ENCODE results near the gene TYMP. TPM values are rescaled to one million over a fixed set of nuclear protein-coding genes. Genes with fewer than 3 reads are reported as not detected.

Gene TYMP
- total RNA-seq, 1 donor from 2014 or later = 82.0 TPM

DNA sequence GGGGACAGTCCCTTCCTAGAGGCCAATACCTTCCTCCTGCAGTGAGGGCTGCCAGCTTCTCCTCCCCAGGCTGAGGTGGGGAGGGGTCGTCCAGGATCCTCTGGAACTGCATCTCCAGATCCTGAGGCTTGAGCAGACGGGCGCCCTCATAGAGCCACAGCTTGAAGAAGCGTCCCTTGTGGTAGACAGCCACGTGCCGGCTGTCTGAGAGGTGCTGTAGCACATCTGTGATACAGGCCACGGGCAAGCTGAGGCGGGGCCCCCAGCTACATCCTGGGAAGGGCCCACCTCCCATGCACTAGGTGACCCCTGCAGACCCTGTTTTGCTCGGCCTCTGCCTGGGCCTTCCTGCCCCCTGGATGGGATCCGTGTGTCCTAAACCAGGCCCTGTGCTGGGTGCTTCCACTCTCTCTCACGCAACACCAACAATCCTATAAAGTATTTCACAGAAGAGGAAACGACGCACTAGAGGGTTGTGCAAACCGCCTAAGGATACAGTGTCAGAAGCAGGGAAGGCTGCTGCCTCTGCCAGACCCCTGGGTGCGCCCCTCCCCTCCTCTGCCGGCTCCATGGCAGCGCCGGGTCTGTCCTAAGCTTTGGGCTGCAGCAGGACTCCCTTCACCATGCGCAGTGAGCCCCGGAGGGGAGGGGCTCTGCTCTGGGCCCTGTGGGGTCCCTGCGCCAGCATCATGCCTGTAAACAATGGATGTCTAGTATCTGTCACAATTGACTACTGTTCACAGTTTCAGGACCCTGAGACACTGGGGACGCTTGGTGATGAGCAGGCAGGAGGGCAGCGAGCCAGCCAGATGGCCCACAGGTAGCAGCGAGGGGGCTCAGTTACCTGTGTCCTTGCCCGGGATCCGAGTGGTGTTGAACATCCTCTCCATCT is 43.9 kb upstream of the TYMP start:
- Histone ChIP-seq H3K4me3 (no peak overlapping the region), H3K27ac (no peak overlapping the region), H3K27me3 (no peaks in the 10 kb centered on the region), H3K36me3 (peaks cover 0 to 9% of the 10 kb centered on the region in 2 donors), H3K9me3 (no peaks in the 10 kb centered on the region), H3K4me1 (peaks cover 7% of the 10 kb centered on the region)
- DNase-seq (ENCODE audit: extremely low spot score in 2 of 2) = no peak
- intact Hi-C loops (cut with DNase I) = no loop called here
- TF ChIP-seq, protein P1, sequence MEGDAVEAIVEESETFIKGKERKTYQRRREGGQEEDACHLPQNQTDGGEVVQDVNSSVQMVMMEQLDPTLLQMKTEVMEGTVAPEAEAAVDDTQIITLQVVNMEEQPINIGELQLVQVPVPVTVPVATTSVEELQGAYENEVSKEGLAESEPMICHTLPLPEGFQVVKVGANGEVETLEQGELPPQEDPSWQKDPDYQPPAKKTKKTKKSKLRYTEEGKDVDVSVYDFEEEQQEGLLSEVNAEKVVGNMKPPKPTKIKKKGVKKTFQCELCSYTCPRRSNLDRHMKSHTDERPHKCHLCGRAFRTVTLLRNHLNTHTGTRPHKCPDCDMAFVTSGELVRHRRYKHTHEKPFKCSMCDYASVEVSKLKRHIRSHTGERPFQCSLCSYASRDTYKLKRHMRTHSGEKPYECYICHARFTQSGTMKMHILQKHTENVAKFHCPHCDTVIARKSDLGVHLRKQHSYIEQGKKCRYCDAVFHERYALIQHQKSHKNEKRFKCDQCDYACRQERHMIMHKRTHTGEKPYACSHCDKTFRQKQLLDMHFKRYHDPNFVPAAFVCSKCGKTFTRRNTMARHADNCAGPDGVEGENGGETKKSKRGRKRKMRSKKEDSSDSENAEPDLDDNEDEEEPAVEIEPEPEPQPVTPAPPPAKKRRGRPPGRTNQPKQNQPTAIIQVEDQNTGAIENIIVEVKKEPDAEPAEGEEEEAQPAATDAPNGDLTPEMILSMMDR (IDR thresholded peaks at IDR 0.05) = no peak
- no peak for TF ChIP-seq POLR2A (IDR thresholded peaks at IDR 0.05)
- no peak for TF ChIP-seq POLR2AphosphoS5 (IDR thresholded peaks at IDR 0.05; ENCODE audit: insufficient read depth in 1 of 2, low read depth in 1 of 2)

DNA sequence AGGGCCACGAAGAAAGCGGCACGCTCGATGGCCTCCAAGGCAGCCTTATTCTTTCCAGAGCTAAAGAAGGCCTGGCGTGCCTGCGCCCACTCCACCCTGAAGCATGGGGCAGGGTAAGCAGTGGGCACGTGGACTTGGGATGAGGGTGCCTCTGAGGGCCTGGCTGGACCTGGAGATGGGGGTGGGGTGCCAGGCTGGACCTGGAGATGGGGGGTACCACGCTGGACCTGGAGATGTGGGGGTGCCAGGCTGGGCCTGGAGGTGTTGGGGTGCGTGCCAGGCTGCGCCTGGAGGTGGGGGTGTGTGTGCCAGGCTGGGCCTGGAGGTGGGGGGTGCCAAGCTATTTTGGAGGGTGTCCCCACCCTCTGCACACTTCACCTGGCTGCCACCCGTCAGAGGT is 43.2 kb upstream of the TYMP start:
- Histone ChIP-seq H3K4me1 (no peaks in the 10 kb centered on the region), H3K27ac (no peak overlapping the region), H3K36me3 (peaks cover 0 to 9% of the 10 kb centered on the region in 2 donors), H3K9me3 (no peaks in the 10 kb centered on the region), H3K27me3 (no peaks in the 10 kb centered on the region), H3K4me3 (no peak overlapping the region)
- TF ChIP-seq POLR2AphosphoS5 (IDR thresholded peaks at IDR 0.05; ENCODE audit: insufficient read depth in 1 of 2, low read depth in 1 of 2) = no peak
- TF ChIP-seq, protein P1 (IDR thresholded peaks at IDR 0.05) = no peak
- TF ChIP-seq POLR2A (IDR thresholded peaks at IDR 0.05) = no peak
- intact Hi-C loops (cut with DNase I) = no loop called here
- DNase-seq (ENCODE audit: extremely low spot score in 2 of 2) = no peak

DNA sequence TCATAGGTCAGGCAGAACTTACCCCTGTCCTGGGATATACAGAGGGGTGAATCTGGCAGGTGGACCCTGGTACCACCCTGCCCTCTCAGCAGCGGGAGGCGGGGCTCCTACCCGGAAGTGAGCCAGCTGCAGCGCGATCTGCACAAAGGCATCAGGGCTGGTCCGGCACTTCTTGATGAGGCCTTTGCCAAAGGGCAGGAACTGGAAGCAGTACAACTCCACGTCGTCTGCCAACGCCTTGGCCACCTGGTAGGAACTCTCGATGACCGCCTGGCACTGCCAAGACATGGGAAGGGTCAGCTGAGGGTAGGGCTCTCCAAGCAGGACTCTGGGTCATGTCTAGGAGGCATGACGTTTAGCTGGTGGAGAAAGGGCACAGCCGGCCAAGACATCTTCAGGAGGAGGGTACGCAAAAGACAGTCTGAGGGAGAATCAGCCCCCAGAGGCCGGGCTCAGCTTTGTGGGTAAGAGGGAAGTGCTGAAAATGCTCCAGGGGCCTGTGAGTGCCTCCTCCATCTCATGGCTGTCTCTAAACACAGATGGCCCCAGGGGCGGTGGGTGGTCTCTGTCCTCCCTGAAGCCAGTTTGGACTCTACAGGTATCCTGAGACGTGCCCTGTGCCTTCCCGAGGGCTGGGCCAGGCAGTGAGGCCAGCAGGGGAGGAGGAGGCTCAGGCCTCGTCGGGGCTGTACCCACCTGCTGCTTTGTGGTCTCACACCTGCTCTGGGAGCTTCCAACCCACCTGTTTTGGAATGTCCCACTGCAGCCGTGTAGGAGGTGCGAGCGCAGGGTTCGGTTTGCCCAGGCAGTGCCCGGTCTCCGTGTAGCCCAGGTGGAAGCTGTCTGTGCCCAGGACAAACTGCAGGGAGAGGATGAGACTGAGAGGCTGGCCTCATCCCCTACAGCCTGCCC is 41.7 kb upstream of the TYMP start:
- Histone ChIP-seq H3K27me3 (no peaks in the 10 kb centered on the region), H3K27ac (no peak overlapping the region), H3K36me3 (peaks cover 0 to 9% of the 10 kb centered on the region in 2 donors), H3K9me3 (no peaks in the 10 kb centered on the region), H3K4me3 (no peak overlapping the region), H3K4me1 (no peaks in the 10 kb centered on the region)
- intact Hi-C loops (cut with DNase I) = no loop called here
- TF ChIP-seq, protein P1 (IDR thresholded peaks at IDR 0.05) = no peak
- TF ChIP-seq POLR2A (IDR thresholded peaks at IDR 0.05) (no peak), POLR2AphosphoS5 (IDR thresholded peaks at IDR 0.05; ENCODE audit: insufficient read depth in 1 of 2, low read depth in 1 of 2) (no peak)
- DNase-seq (ENCODE audit: extremely low spot score in 2 of 2) = no peak

DNA sequence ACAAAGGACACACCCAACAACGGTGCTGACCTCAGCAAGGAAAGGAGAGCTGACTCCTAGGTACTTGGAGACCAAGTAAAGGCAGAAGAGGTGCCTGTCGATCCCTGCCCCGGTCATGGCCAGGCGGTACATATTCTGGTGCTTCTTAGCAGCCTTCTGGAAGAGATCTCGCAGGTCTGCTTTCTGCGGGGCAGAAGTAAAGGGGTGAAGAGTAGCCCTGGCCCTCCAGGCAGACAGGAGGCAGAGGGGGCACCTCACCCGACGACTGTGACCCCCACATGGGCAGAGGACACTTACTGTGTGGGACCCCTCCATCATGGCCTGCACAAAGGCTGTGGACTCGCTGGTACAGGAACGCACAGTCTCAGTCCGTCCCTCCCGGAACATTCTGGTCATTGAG is 41.0 kb upstream of the TYMP start:
- Histone ChIP-seq H3K9me3 (no peaks in the 10 kb centered on the region), H3K4me1 (no peaks in the 10 kb centered on the region), H3K36me3 (peaks cover 0 to 9% of the 10 kb centered on the region in 2 donors), H3K27ac (no peak overlapping the region), H3K4me3 (no peak overlapping the region), H3K27me3 (no peaks in the 10 kb centered on the region)
- DNase-seq (ENCODE audit: extremely low spot score in 2 of 2) = no peak
- no peak for TF ChIP-seq POLR2AphosphoS5 (IDR thresholded peaks at IDR 0.05; ENCODE audit: insufficient read depth in 1 of 2, low read depth in 1 of 2)
- TF ChIP-seq POLR2A (IDR thresholded peaks at IDR 0.05) = no peak
- TF ChIP-seq, protein P1 (IDR thresholded peaks at IDR 0.05) = no peak
- intact Hi-C loops (cut with DNase I) = no loop called here
